AG04450 (cell line): ENCODE data around the gene CLIP3. TPM values are rescaled to one million over a fixed set of nuclear protein-coding genes. Genes with fewer than 3 reads are reported as not detected.

Source experiments
- CTCF ChIA-PET: fragments of 300-600, 350-600 bp; formaldehyde crosslinking; extraction: SDS; loops from one replicate; lab custom pipeline; 2022; ENCODE audit warnings: antibody characterized with exemption, inconsistent platforms; lab: Charles Lee
- POLR2A ChIA-PET: fragments of 350-600 bp; formaldehyde crosslinking; extraction: SDS; loops from one replicate; lab custom pipeline; 2021; ENCODE audit warnings: antibody characterized with exemption, inconsistent platforms; lab: Yijun Ruan, JAX
- DNase-seq: peaks from one replicate; pipeline ENCODE4 v3.0.0-alpha.2; 2011; ENCODE audit warnings: low read depth, low spot score
- H3K27ac ChIP-seq: one replicate; pipeline ENCODE4 v1.5.1; 2012; ENCODE audit warnings: low read depth, low read length, control low read depth
- H3K27me3 ChIP-seq: one replicate; pipeline ENCODE4 v1.6.0; 2012; ENCODE audit warnings: low read length; ENCODE audit not compliant: control insufficient read depth, insufficient read depth
- H3K4me3 ChIP-seq: 2 replicates; pipeline ENCODE4 v1.5.1; 2011; ENCODE audit warnings: mild to moderate bottlenecking, low read depth, low read length, control low read depth
- H3K9me3 ChIP-seq: 2 replicates; pipeline ENCODE4 v1.5.1; 2012; ENCODE audit warnings: low read length; ENCODE audit not compliant: control insufficient read depth, insufficient read depth
- polyA plus RNA-seq: library from polyadenylated mRNA; depleted of rRNA; stranded (reverse); fragments of >200 nt; gene quantifications from 2 replicates; pipeline ENCODE4 v1.2.3, GENCODE V29; 2011
- TF ChIP-seq, protein P1 (sequence below): IDR thresholded peaks from 2 replicates; pipeline ENCODE4 v1.5.1; 2011; ENCODE audit warnings: low read depth, low read length, control low read depth, inconsistent platforms

The CLIP3 gene
- polyA plus RNA-seq, 1 experiment: 18.1 TPM

DNA sequence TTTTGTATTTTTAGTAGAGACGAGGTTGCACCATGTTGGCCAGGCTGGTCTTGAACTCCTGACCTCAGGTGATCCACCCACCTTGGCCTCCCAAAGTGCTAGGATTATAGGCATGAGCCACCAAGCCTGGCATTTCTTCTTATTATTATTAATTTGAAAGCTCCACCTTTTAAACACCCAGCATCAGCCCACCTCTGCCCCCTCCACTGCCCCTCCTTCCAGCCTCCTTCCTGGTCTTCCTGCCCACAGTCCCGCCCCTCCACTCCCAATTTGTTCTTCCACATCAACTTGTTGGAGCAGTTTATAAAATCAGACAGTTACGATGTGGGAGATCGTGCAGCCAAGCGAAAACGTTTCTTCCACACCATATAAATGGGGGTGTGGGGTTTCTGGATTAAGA is 7.8 kb upstream of the CLIP3 start:
- H3K27ac ChIP-seq: no peak overlapping the region
- ChIA-PET CTCF (no interaction called here), POLR2A (no interaction called here)
- TF ChIP-seq, protein P1, sequence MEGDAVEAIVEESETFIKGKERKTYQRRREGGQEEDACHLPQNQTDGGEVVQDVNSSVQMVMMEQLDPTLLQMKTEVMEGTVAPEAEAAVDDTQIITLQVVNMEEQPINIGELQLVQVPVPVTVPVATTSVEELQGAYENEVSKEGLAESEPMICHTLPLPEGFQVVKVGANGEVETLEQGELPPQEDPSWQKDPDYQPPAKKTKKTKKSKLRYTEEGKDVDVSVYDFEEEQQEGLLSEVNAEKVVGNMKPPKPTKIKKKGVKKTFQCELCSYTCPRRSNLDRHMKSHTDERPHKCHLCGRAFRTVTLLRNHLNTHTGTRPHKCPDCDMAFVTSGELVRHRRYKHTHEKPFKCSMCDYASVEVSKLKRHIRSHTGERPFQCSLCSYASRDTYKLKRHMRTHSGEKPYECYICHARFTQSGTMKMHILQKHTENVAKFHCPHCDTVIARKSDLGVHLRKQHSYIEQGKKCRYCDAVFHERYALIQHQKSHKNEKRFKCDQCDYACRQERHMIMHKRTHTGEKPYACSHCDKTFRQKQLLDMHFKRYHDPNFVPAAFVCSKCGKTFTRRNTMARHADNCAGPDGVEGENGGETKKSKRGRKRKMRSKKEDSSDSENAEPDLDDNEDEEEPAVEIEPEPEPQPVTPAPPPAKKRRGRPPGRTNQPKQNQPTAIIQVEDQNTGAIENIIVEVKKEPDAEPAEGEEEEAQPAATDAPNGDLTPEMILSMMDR: no peak
- H3K27me3 ChIP-seq: no peaks in the 10 kb centered on the region
- no peaks in the 10 kb centered on the region; the same call in 1 of the 2 replicates for H3K9me3 ChIP-seq
- no peak overlapping the region for H3K4me3 ChIP-seq
- no peak for DNase-seq

DNA sequence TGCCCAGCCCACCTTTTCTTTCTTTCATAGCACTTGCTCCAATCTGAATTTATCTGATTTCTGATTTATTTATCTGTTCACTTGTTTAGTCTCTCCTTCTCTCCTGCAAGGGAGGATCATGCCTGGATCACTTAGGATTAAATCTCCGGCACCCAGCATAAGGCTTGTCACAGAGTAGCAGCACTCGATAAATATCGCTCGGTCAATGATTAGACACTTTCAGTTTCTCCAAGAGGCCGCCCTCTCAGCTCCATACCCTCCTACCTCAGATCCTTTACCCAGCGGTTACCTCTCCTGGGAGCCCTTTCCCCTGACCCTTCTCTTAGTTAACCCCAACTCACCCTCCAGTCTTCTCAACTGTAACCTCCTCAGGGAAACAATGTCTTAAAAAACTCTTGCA is 1.4 kb downstream of the CLIP3 start:
- no peaks in the 10 kb centered on the region for H3K27me3 ChIP-seq
- ChIA-PET CTCF (interaction anchor here (1.2 to 1.5 kb wide), 2 partner anchors 22 to 30 kb away, joined by 3 to 5 read pairs; partner anchors contain the start of gene THAP8), POLR2A (no interaction called here)
- H3K27ac ChIP-seq: no peak overlapping the region
- DNase-seq: no peak
- no peaks in the 10 kb centered on the region; the same call in 1 of the 2 replicates for H3K9me3 ChIP-seq
- TF ChIP-seq, protein P1: no peak
- H3K4me3 ChIP-seq: no peak overlapping the region

DNA sequence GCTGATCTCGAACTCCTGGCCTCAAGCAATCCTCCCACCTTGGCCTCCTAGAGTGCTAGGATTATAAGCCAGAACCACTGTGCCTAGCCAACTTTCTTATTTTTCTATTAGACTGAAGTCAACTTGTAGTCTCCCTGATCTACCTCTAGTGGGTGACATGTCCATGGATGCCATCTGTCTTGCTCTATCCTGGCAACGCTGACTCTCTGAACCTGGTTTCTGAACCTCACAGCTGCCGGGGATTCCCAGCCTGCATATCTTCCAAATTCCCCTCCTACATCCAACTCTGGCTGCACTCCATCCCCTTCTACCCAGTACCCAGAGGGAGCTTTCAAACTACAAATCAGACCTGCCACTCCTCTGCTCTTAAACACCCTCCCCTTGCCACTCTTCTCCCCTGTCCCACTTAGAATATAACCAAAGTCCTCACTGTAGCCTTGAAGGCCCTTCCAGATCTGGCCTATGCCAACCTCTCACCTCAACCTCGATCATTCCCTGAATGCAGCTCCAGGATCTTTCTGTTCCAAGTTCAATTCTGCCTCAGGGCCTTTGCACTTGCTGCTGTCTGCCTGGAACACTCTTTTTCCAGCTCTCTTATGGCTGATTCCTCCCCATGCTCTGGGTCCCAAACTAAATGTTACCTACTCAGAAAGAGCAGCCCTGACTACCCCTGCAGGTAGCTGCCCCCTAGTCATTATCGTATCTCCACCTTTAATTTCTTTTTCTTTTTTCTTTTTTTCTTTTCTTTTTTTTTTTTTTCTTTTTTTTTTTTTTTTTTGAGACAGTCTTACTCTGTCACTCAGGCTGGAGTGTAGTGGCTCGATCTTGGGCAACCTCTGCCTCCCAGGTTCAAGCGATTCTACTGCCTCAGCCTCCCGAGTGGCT is 2.2 kb downstream of the CLIP3 start:
- POLR2A ChIA-PET: interaction anchor here (0.6 kb wide), 1 partner anchor 84 kb away, joined by 3 read pairs; the partner anchor contains the start of gene POLR2I
- CTCF ChIA-PET: interaction anchor here (1.2 to 1.5 kb wide), 3 partner anchors 23 to 30 kb away, joined by 3 to 5 read pairs (median 5); partner anchors contain the start of gene THAP8
- Histone ChIP-seq H3K9me3 (no peaks in the 10 kb centered on the region; the same call in 1 of the 2 replicates), H3K27me3 (no peaks in the 10 kb centered on the region), H3K4me3 (no peak overlapping the region), H3K27ac (no peak overlapping the region)
- TF ChIP-seq, protein P1: 0 out of 2 replicates have a peak, but pooled peaks have one; percentile 11
- DNase-seq: no peak

DNA sequence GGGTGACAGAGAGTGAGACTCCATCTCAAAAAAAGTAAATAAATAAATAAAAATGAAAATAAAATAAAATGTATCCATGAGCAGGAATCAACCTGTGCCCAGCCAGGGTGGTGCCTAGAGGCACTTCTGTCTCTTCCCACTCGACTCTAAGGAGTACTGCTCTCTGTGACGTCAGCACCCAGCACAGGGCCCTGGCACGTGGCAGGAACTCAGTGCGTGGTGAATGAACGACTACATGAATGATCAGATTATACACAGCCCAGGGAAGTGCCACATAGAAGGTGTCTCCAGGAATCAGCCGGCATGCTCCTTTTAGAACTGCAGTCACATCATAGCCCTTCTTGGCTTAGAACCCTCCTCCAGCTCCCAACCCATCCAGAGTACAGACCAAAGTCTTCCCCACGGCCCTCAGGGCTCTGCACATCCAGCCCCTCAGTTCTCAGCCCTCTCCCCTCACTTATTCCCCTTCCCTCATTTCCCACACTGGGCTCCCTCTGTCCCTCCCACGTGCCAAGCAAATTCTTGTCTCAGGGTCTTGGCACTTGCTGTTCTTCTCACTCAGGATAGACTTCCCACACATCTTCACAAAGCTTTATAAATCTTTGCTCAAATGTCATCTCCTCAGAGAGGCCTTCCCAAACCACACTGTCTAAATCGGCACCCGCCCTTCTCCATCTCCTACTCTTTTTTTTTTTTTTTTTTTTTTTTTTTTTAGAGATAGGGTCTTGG is 4.2 kb downstream of the CLIP3 start:
- H3K9me3 ChIP-seq: no peaks in the 10 kb centered on the region; the same call in 1 of the 2 replicates
- DNase-seq: no peak
- no peak overlapping the region for H3K4me3 ChIP-seq
- ChIA-PET POLR2A (no interaction called here), CTCF (no interaction called here)
- TF ChIP-seq, protein P1: no peak
- no peaks in the 10 kb centered on the region for H3K27me3 ChIP-seq
- H3K27ac ChIP-seq: no peak overlapping the region
